A673 (cell line): ENCODE results near the gene TRIM59.

Experiments
- EZH2 ChIP-seq: fragments of 200-600 bp; sonication (generic); IDR thresholded peaks from 2 replicates; pipeline ENCODE4 v1.6.1; 2017; ENCODE audit warnings: borderline replicate concordance, low read depth, mild to moderate bottlenecking, mixed read lengths, antibody characterized with exemption, low read length; ENCODE audit not compliant: poor library complexity, severe bottlenecking
- TF ChIP-seq, protein P1 (sequence below): fragments of 300-800, 200-600 bp; sonication (generic); conservative IDR thresholded peaks from 2 replicates; pipeline ENCODE4 v1.5.1; 2017; ENCODE audit warnings: low read depth, mild to moderate bottlenecking, antibody characterized with exemption, low read length, moderate library complexity, mixed read lengths

DNA sequence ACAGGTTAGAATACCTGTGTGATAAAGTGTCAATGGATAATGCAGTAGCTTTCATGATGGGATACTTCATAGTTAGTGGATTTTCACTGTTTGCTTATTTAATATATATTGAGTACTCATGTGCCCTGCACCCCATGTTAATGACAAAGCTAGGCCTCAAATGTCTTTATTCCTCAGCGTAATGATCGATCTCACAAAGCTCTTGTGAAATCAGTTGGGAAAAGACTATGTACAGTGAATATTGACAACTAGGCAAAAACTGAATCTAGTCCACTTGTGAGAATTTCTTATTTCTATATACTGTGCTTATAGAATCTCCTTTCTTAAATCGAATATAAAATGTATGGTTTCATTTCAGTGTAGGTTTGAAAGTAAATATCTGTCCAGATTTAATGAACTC, 32.3 kb downstream of the TRIM59 start:
- TF ChIP-seq, protein P1, sequence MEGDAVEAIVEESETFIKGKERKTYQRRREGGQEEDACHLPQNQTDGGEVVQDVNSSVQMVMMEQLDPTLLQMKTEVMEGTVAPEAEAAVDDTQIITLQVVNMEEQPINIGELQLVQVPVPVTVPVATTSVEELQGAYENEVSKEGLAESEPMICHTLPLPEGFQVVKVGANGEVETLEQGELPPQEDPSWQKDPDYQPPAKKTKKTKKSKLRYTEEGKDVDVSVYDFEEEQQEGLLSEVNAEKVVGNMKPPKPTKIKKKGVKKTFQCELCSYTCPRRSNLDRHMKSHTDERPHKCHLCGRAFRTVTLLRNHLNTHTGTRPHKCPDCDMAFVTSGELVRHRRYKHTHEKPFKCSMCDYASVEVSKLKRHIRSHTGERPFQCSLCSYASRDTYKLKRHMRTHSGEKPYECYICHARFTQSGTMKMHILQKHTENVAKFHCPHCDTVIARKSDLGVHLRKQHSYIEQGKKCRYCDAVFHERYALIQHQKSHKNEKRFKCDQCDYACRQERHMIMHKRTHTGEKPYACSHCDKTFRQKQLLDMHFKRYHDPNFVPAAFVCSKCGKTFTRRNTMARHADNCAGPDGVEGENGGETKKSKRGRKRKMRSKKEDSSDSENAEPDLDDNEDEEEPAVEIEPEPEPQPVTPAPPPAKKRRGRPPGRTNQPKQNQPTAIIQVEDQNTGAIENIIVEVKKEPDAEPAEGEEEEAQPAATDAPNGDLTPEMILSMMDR = no peak
- no peak for TF ChIP-seq EZH2
